ENCODE results near the gene LTBR.

The LTBR gene

GRCh38 chr12:6362403-6362802 is 21.6 kb upstream of the LTBR start:
- in situ Hi-C loops (cut with MboI; ENCODE audit: low sequenced_read_pairs, unreplicated experiment) = no loop called here
- DNase-seq (ENCODE audit: low spot score) = no peak
- TF ChIP-seq, protein P1, sequence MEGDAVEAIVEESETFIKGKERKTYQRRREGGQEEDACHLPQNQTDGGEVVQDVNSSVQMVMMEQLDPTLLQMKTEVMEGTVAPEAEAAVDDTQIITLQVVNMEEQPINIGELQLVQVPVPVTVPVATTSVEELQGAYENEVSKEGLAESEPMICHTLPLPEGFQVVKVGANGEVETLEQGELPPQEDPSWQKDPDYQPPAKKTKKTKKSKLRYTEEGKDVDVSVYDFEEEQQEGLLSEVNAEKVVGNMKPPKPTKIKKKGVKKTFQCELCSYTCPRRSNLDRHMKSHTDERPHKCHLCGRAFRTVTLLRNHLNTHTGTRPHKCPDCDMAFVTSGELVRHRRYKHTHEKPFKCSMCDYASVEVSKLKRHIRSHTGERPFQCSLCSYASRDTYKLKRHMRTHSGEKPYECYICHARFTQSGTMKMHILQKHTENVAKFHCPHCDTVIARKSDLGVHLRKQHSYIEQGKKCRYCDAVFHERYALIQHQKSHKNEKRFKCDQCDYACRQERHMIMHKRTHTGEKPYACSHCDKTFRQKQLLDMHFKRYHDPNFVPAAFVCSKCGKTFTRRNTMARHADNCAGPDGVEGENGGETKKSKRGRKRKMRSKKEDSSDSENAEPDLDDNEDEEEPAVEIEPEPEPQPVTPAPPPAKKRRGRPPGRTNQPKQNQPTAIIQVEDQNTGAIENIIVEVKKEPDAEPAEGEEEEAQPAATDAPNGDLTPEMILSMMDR (IDR thresholded peaks at IDR 0.05; ENCODE audit: borderline replicate concordance, control extremely low read depth, extremely low read depth, insufficient read depth, missing control alignments) = no peak

GRCh38 chr12:6363010-6363329 is 21.0 kb upstream of the LTBR start:
- no peak for DNase-seq (ENCODE audit: low spot score)
- in situ Hi-C loops (cut with MboI; ENCODE audit: low sequenced_read_pairs, unreplicated experiment) = no loop called here
- TF ChIP-seq, protein P1 (IDR thresholded peaks at IDR 0.05; ENCODE audit: borderline replicate concordance, control extremely low read depth, extremely low read depth, insufficient read depth, missing control alignments) = no peak

- TF ChIP-seq, protein P1 (IDR thresholded peaks at IDR 0.05; ENCODE audit: borderline replicate concordance, control extremely low read depth, extremely low read depth, insufficient read depth, missing control alignments) = no peak
- peak; percentile 87 for DNase-seq (ENCODE audit: low spot score)
- in situ Hi-C loops (cut with MboI; ENCODE audit: low sequenced_read_pairs, unreplicated experiment) = no loop called here
These were observed 20.5 kb upstream of the LTBR start for GRCh38 chr12:6363330-6364043.

GRCh38 chr12:6364044-6364374 is 20.0 kb upstream of the LTBR start:
- TF ChIP-seq, protein P1 (IDR thresholded peaks at IDR 0.05; ENCODE audit: borderline replicate concordance, control extremely low read depth, extremely low read depth, insufficient read depth, missing control alignments) = no peak
- no peak for DNase-seq (ENCODE audit: low spot score)
- in situ Hi-C loops (cut with MboI; ENCODE audit: low sequenced_read_pairs, unreplicated experiment) = no loop called here

GRCh38 chr12:6367065-6367968 is 16.6 kb upstream of the LTBR start:
- peak; percentile 82 for DNase-seq (ENCODE audit: low spot score)
- TF ChIP-seq, protein P1 (IDR thresholded peaks at IDR 0.05; ENCODE audit: borderline replicate concordance, control extremely low read depth, extremely low read depth, insufficient read depth, missing control alignments) = peak; percentile 23
- in situ Hi-C loops (cut with MboI; ENCODE audit: low sequenced_read_pairs, unreplicated experiment) = no loop called here

GRCh38 chr12:6367969-6368892 is 15.7 kb upstream of the LTBR start:
- TF ChIP-seq, protein P1 (IDR thresholded peaks at IDR 0.05; ENCODE audit: borderline replicate concordance, control extremely low read depth, extremely low read depth, insufficient read depth, missing control alignments) = no peak
- in situ Hi-C loops (cut with MboI; ENCODE audit: low sequenced_read_pairs, unreplicated experiment) = no loop called here
- no peak for DNase-seq (ENCODE audit: low spot score)

Measured in GM13976 (cell line).